GM12892 (cell line): ENCODE measurements around the gene GRPR.
"Not testable (repeated sequence)": the region's sequence is repeated elsewhere in the genome, so short reads cannot be mapped to it uniquely, and the experiment has no call there.

ENCODE experiments used
- DNase-seq: peaks from one replicate; pipeline ENCODE4 v3.0.0; 2011; ENCODE audit not compliant: insufficient read length
- FAIRE-seq: peaks from 2 replicates; lab custom pipeline; 2011; peaks lifted over from hg19 to GRCh38; lab: Jason Lieb, UNC
- POLR2A ChIP-seq: IDR thresholded peaks from 2 replicates; pipeline ENCODE4 v1.6.1; 2011; ENCODE audit warnings: low read depth, low read length, control low read depth
- POLR2AphosphoS5 ChIP-seq: IDR thresholded peaks from 2 replicates; pipeline ENCODE4 v1.6.1; 2011; ENCODE audit warnings: low read depth, low read length, control low read depth
- TAF1 ChIP-seq: IDR thresholded peaks from 2 replicates; pipeline ENCODE4 v1.6.1; 2011; ENCODE audit warnings: low read depth, mild to moderate bottlenecking, control low read depth, low read length, borderline replicate concordance

Gene GRPR

GRCh38 chrX:16140448-16140847 lies 17.1 kb downstream of the GRPR start:
- TF ChIP-seq POLR2AphosphoS5 (no peak), POLR2A (no peak), TAF1 (no peak)
- FAIRE-seq (peak; percentile 38), DNase-seq (no peak)

GRCh38 chrX:16140983-16141382 lies 17.6 kb downstream of the GRPR start:
- peak; percentile 50 for FAIRE-seq
- no peak for TF ChIP-seq POLR2AphosphoS5
- no peak for TF ChIP-seq TAF1
- no peak for TF ChIP-seq POLR2A

GRCh38 chrX:16141422-16142245 lies 18.3 kb downstream of the GRPR start:
- FAIRE-seq (no peak), DNase-seq (no peak)
- TF ChIP-seq TAF1 = no peak
- TF ChIP-seq POLR2AphosphoS5 = no peak

More at GRCh38 chrX:16140983-16141382, 17.6 kb downstream of the GRPR start:
- no peak for DNase-seq

- DNase-seq = no peak
- no peak for FAIRE-seq
- TF ChIP-seq POLR2AphosphoS5 (no peak), POLR2A (no peak), TAF1 (no peak)
Measured at GRCh38 chrX:16142246-16142558, 18.8 kb downstream of the GRPR start.

DNA sequence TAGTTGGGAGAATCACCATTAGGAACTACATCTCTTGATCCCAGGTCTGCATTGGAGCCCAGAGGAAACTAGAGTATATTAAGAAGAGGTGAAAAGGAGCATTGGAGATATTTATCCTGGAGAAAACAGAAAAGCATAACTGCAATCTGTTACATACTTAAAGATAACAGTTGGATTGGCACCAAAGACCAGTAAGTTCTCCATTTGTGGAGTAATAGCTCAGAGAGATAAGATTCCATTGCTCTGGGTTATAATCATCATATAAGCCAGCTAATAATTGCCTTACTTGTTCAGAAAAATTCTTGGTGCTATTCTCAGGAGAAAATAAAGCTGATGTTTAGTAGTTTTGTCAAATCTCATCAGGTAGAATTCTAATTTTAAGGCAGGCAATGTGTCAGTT lies 20.6 kb downstream of the GRPR start:
- peak; percentile 24 for FAIRE-seq
- DNase-seq = no peak
- TF ChIP-seq TAF1 (no peak), POLR2AphosphoS5 (no peak), POLR2A (no peak)

DNA sequence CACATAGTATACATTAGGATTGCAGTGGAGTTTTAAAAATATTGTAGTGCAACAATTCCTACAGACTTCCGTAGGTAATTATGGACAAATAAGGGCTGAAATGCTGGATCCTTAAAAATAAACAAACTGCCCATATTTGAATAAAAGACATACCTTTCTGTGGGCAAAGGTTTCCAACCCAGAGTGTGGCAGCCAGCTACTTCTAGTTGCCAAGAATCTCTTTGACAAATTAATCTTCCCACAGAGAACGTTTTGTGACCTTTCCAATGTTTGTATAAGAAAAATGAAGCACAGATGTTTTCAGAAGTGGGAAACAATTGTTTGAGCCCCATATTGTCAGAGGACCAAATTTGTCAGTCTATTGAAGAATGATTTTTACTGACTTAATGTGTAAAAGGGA lies 21.1 kb downstream of the GRPR start:
- FAIRE-seq (no peak), DNase-seq (no peak)
- no peak for TF ChIP-seq POLR2AphosphoS5
- no peak for TF ChIP-seq TAF1
- no peak for TF ChIP-seq POLR2A

GRCh38 chrX:16145093-16145492 lies 21.7 kb downstream of the GRPR start:
- not testable (repeated sequence) for DNase-seq, FAIRE-seq

- TF ChIP-seq TAF1 (no peak), POLR2AphosphoS5 (no peak), POLR2A (no peak)
- FAIRE-seq = no peak
- DNase-seq = no peak
Measured at GRCh38 chrX:16145656-16146055, 22.3 kb downstream of the GRPR start.

GRCh38 chrX:16148896-16149295 lies 25.5 kb downstream of the GRPR start:
- TF ChIP-seq POLR2AphosphoS5 = no peak
- no peak for TF ChIP-seq TAF1
- no peak for TF ChIP-seq POLR2A
- FAIRE-seq (no peak), DNase-seq (no peak)

DNA sequence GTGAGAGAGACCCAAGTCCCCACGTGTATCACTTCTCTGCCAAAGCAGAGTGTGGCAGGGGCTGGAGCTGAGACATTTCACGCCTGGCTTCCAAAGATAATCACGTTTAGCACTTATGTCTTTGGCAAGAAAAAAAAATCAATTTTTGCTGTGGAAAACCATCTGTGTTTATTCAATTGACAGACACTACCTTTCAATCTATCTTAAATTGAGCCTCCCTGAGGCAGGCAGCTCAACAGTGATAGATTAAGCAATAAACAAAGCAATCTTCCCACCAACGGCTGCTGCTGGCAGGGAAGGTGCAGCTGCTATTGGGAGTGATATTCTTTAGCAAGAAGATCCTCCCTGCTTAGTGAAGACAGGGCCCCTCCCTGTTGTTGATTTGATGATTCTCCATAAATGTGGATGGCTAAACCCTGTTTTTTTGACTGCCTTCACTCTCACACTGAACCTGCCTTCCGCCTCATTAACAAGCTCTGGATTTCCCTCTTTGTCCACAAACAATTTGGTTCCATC lies 32.3 kb downstream of the GRPR start:
- no peak for TF ChIP-seq POLR2AphosphoS5
- TF ChIP-seq TAF1 = no peak
- no peak for TF ChIP-seq POLR2A
- FAIRE-seq (no peak), DNase-seq (no peak)

DNA sequence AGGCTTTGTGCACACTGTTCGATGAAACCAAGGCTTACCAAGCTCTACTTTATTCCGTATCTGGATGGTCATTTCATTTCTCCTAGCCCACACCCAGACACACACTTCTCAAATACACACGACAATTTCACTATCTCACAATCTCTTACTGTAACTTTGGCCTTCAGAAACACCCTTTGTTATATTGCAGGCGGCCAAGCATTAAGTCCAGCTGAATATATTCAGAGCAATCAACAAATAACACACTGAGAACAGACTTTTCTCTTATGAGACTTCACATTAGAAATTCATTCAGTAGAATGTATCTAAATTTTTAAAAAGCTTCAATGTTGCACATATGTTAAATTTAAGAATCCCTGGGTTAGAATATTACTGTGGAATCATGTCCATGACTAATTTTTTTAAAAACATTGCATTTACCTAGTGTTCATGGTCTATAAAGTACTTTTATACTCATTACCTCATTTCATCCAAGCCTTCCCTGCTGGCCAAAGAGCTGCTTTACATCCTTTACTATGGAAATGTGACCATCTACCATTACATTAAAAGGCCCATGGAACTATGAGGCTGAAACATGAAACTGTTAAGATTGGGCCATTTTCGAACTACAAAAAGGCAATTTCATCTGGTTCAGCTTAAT lies 33.4 kb downstream of the GRPR start:
- no peak for DNase-seq
- TF ChIP-seq POLR2AphosphoS5 = no peak
- TF ChIP-seq TAF1 = no peak
- TF ChIP-seq POLR2A = no peak
- FAIRE-seq = no peak

DNA sequence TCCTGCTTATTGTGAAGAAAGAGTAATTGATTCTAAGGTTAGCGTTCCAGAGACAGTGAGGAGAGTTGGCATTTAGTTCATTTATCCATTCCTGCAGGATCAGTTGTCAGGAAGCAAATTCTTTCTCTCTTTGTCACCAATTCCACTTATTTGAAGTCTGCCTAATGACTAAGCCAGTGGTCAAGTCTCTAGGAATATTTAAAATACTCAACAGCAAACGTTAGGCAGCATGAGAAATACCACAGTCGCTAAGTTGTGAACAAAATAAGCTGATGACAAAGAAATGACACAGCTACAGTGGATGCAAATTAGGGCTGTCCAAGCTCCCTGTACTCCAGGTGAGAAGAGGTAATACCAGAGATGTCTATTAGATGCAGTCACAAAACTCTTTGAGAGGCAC lies 37.4 kb downstream of the GRPR start:
- FAIRE-seq (no peak), DNase-seq (no peak)

DNA sequence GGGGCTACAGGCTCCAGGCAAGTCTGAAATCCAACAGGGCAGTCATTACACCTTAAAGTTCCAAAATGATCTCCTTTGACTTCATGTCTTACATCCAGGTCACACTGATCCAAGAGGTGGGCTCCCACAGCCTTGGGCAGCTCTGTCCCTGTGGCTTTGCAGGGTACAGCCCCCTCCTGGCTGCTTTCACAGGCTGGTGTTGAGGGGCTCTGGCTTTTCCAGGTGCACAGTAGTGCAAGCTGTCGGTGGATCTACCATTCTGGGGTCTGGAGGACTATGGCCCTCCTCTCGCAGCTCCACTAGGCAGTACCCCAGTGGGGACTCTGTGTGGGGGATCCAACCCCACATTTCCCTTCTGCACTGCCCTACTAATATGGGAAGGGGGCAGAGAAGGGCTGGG lies 37.8 kb downstream of the GRPR start:
- not testable (repeated sequence) for DNase-seq, FAIRE-seq

More for the DNA sequence above, 37.4 kb downstream of the GRPR start:
- TF ChIP-seq TAF1 = no peak
- TF ChIP-seq POLR2A = no peak
- no peak for TF ChIP-seq POLR2AphosphoS5
